Astrocyte of the cerebellum (primary cell): ENCODE measurements around the gene IGSF5.

Experiments
- DNase-seq: peaks from one replicate; pipeline ENCODE4 v3.0.0-alpha.2; 2011; ENCODE audit warnings: low read depth
- H3K4me3 ChIP-seq: 2 replicates; pipeline ENCODE4 v1.5.1; 2011; ENCODE audit warnings: mild to moderate bottlenecking, low read depth, low read length, moderate library complexity
- CTCF ChIP-seq: IDR thresholded peaks from 2 replicates; pipeline ENCODE4 v1.5.1; 2012; ENCODE audit warnings: low read length, low read depth, moderate library complexity, mild to moderate bottlenecking; ENCODE audit errors: missing control alignments
- in situ Hi-C: cut with HindIII; loops from 2 replicates; pipeline ENCODE4 v1.10.0; 2017; ENCODE audit warnings: low sequenced_read_pairs

IGSF5 gene

DNA sequence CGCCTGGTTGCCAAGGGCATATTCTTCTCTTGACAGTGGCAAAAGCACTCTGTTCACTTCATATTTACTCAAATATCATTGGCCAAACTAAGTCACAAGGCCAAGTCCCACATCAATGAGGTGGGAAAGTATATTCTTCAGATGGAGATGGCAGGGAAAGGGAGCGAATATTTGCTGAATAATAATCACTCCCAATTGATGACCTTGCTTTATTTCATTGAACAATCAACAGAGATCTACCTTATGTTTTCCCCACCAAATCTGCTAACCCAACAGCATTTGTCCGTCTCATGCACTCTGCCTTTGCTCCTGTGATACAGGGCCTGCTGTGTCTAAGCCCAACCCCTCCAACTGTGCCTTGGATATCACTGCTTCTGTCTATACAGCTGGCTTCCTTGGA, 77.1 kb downstream of the IGSF5 start:
- in situ Hi-C loops = no loop called here
- DNase-seq = no peak
- no peak for TF ChIP-seq CTCF
- H3K4me3 ChIP-seq = no peak overlapping the region

DNA sequence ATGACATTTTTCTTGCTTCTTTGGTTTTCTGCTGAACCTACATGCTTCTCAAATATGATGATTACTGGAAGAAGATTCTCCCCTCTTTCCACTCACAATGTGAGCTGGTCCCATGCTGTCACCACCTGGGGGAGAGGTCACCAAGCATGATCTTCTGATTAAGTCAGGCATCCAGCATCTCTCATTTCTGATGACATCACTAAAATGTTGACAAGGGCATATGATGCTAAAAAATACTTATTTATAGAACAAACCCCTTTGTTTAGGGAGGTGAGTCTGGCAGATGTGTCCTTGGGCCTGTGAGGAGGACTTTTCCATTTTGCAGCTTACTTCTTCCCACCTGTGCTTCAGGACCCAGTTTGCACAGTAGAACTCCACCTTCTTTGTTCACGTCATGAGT, 80.3 kb downstream of the IGSF5 start:
- in situ Hi-C loops = no loop called here
- no peak for DNase-seq
- TF ChIP-seq CTCF = no peak

DNA sequence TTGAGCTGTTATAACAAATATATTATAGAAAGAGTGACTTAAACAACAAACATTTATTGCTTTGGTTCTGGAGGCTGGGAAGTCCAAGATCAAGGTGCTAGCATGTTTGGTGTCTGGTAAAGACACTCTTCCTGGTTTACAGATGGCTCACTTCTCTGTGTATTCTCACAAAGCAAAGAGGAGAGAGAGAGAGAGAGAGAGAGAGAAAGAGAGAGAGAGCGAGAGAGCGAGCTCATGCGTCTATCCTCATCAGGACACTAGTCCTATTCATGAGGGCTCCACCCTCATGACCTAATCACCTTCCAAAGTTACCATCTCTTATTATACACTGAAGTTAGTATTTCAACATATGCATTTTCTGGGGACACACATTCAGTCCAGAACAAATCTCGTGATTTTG, 89.6 kb downstream of the IGSF5 start:
- no peak for TF ChIP-seq CTCF
- DNase-seq = no peak
- no peak overlapping the region for H3K4me3 ChIP-seq
- in situ Hi-C loops = no loop called here

More for the DNA sequence above, 80.3 kb downstream of the IGSF5 start:
- H3K4me3 ChIP-seq = no peak overlapping the region

DNA sequence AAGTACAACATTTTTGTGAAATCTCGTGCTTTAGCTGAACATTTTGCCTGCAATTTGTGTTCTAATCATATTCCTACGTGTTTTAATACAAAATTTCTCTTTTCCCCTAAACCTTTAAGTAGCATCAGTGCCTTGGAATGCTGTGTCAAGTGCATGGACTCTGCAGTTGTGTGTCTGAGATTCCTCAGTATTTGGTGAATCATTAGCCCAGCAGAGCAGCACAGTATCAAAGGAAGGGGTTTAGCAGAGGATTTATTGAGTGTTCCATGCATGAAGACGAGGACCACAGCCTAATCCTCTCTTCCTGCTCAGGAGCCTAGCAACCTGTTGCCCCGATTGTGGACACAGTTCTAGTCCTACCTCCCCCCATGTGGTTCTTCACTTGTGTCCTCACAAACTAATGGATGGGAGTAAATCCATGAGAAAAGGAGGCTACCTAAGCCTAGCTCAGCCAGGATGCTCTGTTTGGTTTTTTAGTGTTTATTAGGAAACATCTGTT, 92.9 kb downstream of the IGSF5 start:
- no peak for DNase-seq
- H3K4me3 ChIP-seq = no peak overlapping the region
- no peak for TF ChIP-seq CTCF
- in situ Hi-C loops = no loop called here

- no peak for TF ChIP-seq CTCF
- in situ Hi-C loops = no loop called here
- DNase-seq = no peak
- H3K4me3 ChIP-seq = no peak overlapping the region
Observed at GRCh38 chr21:39840373-39841097, 95.6 kb downstream of the IGSF5 start.

- H3K4me3 ChIP-seq = no peak overlapping the region
- no peak for DNase-seq
- in situ Hi-C loops = no loop called here
- TF ChIP-seq CTCF = no peak
Observed at GRCh38 chr21:39842741-39843459, 97.9 kb downstream of the IGSF5 start.
